GM23338 (cell line): Measurements from ENCODE around the gene TEN1.

Experiments used
- CREB1 ChIP-seq: fragments of 250-450 bp; sonication (Bioruptor Pico); IDR thresholded peaks from 2 replicates; pipeline ENCODE4 v1.5.0; 2020; ENCODE audit warnings: low read depth, mild to moderate bottlenecking, moderate library complexity
- EZH2 ChIP-seq: fragments of 200-600 bp; sonication (generic); IDR thresholded peaks from one replicate; pipeline ENCODE4 v1.8.0; 2017; ENCODE audit warnings: antibody characterized with exemption, mild to moderate bottlenecking, low read depth; ENCODE audit not compliant: unreplicated experiment
- EZH2phosphoT487 ChIP-seq: fragments of 200-600 bp; sonication (generic); IDR thresholded peaks from one replicate; pipeline ENCODE4 v1.8.1; 2018; ENCODE audit warnings: antibody characterized with exemption; ENCODE audit not compliant: unreplicated experiment
- JUNB ChIP-seq: IDR thresholded peaks from one replicate; pipeline ENCODE4 v1.6.1; 2016; ENCODE audit warnings: antibody characterized with exemption; ENCODE audit not compliant: unreplicated experiment
- NANOG ChIP-seq: IDR thresholded peaks from 2 replicates; pipeline ENCODE4 v1.6.1; 2016; ENCODE audit warnings: antibody characterized with exemption, borderline replicate concordance
- POLR2AphosphoS5 ChIP-seq: IDR thresholded peaks from 2 replicates; pipeline ENCODE4 v1.6.1; 2016; ENCODE audit warnings: antibody characterized with exemption, low read depth
- ZNF331 ChIP-seq: fragments of 250-450 bp; sonication (Bioruptor Pico); IDR thresholded peaks from 2 replicates; pipeline ENCODE4 v1.5.0; 2020; ENCODE audit warnings: low read depth, mild to moderate bottlenecking, moderate library complexity
- TF ChIP-seq, protein P1 (sequence below), 2 experiments: fragments of 200-600 bp in 1 of 2; sonication (generic) in 1 of 2; conservative IDR thresholded peaks; 2 replicates each; pipeline versions ENCODE4 v1.5.1 to v1.6.1; 2016 to 2017; ENCODE audit warnings: antibody characterized with exemption in 2 of 2, low read depth in 2 of 2, mild to moderate bottlenecking in 2 of 2, moderate library complexity in 1 of 2
- TF ChIP-seq, protein P2 (sequence below): IDR thresholded peaks from one replicate; pipeline ENCODE4 v1.6.1; 2018; ENCODE audit warnings: antibody characterized with exemption; ENCODE audit not compliant: unreplicated experiment

DNA sequence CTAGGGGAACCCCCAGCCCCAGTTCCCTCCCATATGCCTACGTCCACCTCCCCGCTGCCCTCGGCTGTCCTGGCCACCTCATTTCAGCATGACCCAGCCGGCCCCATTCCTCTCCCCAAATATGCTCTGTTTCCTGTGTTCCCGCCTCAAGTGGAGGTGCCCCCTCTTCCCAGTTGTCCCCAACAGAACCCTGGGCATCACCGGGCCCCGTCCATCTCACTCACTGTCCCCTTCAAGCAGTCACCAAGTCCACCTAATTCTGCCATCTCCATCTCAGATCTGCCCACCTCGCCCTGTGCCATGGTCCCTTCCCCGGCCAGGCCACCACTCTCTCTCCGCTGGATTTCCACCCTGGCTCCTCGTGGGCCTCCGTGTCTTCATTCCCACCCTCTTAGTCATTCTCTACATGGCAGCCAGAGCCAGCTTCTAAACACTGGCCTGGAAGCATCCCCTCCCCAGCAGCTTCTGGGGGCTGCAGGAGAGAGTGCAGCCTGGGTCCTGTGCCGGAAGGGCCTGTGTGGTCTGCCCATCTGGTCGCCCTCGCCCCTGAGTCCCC lies 34.4 kb downstream of the TEN1 start:
- TF ChIP-seq, protein P1, sequence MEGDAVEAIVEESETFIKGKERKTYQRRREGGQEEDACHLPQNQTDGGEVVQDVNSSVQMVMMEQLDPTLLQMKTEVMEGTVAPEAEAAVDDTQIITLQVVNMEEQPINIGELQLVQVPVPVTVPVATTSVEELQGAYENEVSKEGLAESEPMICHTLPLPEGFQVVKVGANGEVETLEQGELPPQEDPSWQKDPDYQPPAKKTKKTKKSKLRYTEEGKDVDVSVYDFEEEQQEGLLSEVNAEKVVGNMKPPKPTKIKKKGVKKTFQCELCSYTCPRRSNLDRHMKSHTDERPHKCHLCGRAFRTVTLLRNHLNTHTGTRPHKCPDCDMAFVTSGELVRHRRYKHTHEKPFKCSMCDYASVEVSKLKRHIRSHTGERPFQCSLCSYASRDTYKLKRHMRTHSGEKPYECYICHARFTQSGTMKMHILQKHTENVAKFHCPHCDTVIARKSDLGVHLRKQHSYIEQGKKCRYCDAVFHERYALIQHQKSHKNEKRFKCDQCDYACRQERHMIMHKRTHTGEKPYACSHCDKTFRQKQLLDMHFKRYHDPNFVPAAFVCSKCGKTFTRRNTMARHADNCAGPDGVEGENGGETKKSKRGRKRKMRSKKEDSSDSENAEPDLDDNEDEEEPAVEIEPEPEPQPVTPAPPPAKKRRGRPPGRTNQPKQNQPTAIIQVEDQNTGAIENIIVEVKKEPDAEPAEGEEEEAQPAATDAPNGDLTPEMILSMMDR (conservative IDR thresholded peaks at IDR 0.05; ENCODE audit: low read depth in 2 of 2) = no peak
- TF ChIP-seq, protein P2, sequence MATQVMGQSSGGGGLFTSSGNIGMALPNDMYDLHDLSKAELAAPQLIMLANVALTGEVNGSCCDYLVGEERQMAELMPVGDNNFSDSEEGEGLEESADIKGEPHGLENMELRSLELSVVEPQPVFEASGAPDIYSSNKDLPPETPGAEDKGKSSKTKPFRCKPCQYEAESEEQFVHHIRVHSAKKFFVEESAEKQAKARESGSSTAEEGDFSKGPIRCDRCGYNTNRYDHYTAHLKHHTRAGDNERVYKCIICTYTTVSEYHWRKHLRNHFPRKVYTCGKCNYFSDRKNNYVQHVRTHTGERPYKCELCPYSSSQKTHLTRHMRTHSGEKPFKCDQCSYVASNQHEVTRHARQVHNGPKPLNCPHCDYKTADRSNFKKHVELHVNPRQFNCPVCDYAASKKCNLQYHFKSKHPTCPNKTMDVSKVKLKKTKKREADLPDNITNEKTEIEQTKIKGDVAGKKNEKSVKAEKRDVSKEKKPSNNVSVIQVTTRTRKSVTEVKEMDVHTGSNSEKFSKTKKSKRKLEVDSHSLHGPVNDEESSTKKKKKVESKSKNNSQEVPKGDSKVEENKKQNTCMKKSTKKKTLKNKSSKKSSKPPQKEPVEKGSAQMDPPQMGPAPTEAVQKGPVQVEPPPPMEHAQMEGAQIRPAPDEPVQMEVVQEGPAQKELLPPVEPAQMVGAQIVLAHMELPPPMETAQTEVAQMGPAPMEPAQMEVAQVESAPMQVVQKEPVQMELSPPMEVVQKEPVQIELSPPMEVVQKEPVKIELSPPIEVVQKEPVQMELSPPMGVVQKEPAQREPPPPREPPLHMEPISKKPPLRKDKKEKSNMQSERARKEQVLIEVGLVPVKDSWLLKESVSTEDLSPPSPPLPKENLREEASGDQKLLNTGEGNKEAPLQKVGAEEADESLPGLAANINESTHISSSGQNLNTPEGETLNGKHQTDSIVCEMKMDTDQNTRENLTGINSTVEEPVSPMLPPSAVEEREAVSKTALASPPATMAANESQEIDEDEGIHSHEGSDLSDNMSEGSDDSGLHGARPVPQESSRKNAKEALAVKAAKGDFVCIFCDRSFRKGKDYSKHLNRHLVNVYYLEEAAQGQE = no peak
- no peak for TF ChIP-seq EZH2
- TF ChIP-seq NANOG = no peak
- TF ChIP-seq EZH2phosphoT487 = no peak
- TF ChIP-seq POLR2AphosphoS5 = no peak
- no peak for TF ChIP-seq ZNF331
- no peak for TF ChIP-seq JUNB
- no peak for TF ChIP-seq CREB1 (CRISPR knock-in tag)
